ENCODE results near the gene CARS2. TPM values are rescaled to one million over a fixed set of nuclear protein-coding genes. Genes with fewer than 3 reads are reported as not detected.
"Not testable (repeated sequence)": the region's sequence is repeated elsewhere in the genome, so short reads cannot be mapped to it uniquely, and the experiment has no call there.

Gene CARS2, protein sequence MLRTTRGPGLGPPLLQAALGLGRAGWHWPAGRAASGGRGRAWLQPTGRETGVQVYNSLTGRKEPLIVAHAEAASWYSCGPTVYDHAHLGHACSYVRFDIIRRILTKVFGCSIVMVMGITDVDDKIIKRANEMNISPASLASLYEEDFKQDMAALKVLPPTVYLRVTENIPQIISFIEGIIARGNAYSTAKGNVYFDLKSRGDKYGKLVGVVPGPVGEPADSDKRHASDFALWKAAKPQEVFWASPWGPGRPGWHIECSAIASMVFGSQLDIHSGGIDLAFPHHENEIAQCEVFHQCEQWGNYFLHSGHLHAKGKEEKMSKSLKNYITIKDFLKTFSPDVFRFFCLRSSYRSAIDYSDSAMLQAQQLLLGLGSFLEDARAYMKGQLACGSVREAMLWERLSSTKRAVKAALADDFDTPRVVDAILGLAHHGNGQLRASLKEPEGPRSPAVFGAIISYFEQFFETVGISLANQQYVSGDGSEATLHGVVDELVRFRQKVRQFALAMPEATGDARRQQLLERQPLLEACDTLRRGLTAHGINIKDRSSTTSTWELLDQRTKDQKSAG
- 91.1 and 97.3 TPM in 2 replicates for total RNA-seq (2014; rRNA removed; shearing (Covaris generic))

DNA sequence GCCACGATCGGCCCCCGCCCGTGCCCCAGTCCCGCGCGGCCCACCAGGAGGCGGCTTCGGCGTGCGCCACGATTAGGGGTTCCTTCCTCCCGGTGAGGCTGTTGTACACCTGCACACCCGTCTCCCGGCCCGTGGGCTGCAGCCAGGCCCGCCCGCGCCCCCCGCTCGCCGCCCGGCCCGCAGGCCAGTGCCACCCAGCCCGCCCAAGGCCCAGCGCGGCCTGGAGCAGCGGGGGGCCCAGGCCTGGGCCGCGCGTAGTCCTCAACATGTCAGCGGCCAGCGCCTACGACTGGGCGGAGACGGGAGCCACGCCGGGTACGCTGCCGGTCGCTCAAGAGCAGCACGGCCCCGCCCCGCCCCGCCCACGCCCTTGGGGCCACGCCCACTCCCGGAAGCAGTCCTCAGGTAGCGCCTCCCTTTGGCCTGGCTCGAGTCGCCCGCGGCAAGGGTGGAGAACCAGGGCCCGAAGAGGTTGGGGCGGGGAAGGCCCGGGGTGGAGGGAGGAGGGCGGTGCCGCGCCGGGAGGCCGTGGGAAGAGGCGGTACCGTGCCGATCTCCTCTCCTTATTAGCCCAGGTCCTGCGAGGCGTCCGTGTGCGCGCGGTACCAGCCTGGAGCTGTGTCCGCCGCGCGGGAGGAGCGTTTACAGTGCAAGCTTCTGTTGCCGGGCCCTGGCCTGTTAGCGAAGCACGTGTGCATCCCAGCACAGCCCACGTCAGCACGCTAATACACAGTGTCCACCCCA, at the start of gene CARS2:
TSS of gene CARS2 (minus strand) at position 291 of the 744 bp plus-strand sequence. CDS start at position 268, 23 bp downstream.
- DNase-seq (ENCODE audit: low spot score), result peak; percentile 98
- in situ Hi-C loops (cut with HindIII; ENCODE audit: low sequenced_read_pairs), result no loop called here

DNA sequence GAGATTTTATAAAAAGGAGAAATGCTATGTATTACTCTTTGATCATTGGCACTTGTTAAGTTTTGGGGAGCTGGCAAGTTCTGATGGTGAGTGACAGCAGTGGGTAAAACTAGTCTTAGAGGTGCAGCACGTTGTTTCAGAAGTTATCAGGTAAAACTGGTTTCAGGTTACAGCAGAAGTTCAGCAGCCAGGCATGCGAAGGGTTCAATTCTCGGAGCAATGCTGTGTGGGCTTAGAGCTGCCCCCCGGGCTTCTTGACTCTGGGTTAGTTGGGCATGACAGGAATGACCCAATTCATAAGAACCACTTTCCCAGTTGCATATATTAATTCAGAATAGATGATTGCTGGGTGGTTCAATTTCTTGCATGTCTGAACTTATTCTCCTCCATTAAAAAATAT, 42.4 kb upstream of the CARS2 start:
- in situ Hi-C loops (cut with HindIII; ENCODE audit: low sequenced_read_pairs), result no loop called here
- DNase-seq (ENCODE audit: low spot score), result no peak

DNA sequence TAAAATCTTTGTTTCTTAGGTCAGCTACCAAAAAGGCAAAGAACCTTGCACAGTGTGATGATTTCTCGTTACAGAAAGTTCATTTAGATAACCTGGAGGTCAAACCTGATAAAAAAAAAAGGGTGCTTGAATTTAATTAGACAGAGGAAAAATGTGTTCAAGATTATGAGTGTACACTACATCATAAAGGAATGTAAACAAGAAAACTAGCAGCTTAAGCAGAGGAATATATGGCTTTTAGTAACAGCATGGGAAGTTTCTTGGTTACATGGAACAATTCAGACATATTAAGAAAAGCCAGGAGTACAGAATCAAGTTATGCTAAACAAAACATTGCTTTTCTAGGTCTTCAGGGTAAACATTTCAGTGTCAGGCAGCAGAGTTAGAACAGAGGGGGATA, 40.5 kb upstream of the CARS2 start:
- DNase-seq (ENCODE audit: low spot score), result no peak
- in situ Hi-C loops (cut with HindIII; ENCODE audit: low sequenced_read_pairs), result no loop called here

DNA sequence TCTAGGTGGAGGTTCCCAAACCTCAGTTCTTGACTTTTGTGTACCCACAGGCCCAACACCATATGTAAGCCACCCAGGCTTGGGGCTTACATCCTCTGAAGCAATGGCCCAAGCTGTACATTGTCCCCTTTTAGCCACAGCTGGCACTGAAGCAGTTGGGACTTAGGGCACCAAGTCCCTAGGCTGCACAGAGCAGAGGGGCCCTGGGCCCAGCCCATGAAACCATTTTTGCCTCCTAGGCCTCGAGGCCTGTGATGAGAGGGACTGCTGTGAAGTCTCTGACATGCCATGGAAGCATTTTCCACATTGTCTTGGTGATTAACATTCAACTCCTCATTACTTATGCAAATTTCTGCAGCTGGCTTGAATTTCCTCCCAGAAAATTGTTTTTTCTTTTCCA, 37.8 kb upstream of the CARS2 start:
- in situ Hi-C loops (cut with HindIII; ENCODE audit: low sequenced_read_pairs), result no loop called here

DNA sequence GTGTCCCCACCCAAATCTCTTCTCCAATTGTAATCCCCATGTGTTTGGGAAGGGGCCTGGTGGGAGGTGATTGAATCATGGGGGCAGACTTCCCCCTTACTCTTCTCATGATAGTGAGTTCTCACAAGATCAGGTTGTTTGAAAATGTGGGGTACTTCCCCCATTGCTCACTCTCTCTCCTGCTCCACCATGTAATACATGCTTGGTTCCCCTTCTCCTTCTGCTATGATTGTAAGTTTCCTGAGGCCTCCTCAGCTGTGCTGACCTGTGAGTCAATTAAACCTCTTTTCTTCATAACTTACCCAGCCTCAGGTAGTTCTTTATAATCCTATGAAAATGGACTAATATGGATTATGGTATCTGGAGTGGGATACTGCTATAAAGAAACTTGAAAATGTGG, 31.6 kb upstream of the CARS2 start:
- no peak for DNase-seq (ENCODE audit: low spot score)
- in situ Hi-C loops (cut with HindIII; ENCODE audit: low sequenced_read_pairs), result no loop called here

More for the DNA sequence above, 37.8 kb upstream of the CARS2 start:
- DNase-seq (ENCODE audit: low spot score), result no peak

DNA sequence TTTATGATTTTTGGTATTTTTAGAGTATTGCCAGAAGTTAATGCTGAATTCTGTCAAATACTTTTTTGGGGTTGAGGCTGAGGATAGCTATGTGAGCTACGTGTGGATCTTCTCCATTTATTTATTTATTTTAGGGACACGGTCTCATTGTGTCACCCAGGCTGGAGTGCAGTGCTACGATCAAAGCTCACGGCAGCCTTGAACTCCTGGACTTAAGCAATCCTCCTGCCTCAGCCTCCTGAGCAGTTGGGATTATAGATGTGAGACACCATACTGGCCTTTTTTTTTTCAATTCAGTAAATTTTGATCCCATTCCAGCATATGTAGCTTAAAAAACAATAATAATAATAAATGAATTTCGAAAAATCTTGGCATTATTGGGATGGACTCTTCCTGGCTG, 28.6 kb upstream of the CARS2 start:
- DNase-seq (ENCODE audit: low spot score), result no peak
- in situ Hi-C loops (cut with HindIII; ENCODE audit: low sequenced_read_pairs), result no loop called here

DNA sequence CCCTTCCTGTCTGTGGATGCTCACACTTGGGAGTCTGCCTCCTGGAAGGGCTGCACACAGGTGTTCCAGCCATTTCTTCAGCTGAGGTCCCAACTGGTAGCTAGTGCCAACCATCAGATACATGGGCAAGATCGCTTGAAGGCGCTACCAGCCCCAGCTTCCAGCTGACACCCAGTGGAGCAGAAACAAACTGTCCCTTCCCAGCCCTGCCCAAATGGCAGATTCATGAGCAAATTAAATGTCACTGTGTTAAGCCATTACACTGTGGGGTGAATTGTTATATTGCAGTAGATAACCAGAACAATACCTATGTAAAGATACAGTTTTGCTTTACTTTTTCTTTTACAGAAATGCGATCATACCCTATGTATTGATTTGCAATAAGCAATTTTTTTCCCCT, 25.2 kb upstream of the CARS2 start:
- in situ Hi-C loops (cut with HindIII; ENCODE audit: low sequenced_read_pairs), result no loop called here
- no peak for DNase-seq (ENCODE audit: low spot score)

DNA sequence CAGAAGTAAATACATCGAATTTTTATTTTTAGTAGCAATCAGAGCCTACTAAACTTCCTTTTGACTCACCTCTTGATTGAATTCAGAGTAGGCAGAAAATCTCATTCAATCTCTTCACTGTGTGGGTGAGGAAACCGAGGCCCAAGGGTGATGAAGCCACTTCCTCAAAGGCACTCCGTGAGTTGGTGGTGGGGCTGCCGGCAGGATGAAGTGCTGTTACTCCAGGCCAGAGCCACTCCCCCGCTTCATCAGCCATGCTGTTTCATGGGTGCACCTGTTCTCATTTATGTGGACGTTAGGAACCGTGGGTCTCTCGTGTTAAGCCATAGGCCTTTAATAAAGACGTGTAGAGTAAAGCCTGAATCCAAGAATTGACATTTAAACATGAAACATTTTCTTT, 20.8 kb upstream of the CARS2 start:
- in situ Hi-C loops (cut with HindIII; ENCODE audit: low sequenced_read_pairs), result no loop called here
- no peak for DNase-seq (ENCODE audit: low spot score)

DNA sequence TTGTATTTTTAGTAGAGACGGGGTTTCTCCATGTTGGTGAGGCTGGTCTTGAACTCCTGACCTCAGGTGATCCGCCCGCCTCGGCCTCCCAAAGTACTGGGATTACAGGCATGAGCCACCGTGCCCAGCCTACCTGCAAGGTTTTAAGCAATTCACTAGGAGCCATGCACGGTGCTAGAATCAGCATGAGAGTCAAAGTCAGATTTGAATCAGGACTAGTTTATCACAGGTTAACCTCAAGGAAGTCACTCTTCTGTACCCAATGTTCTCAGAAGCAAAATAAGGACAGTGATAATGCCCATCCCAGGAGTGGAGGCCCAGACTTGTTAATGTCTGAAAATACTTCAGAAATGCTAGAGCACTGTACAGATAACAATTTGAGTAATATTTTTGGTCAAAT, 20.2 kb upstream of the CARS2 start:
- in situ Hi-C loops (cut with HindIII; ENCODE audit: low sequenced_read_pairs); DNase-seq (ENCODE audit: low spot score): not testable (repeated sequence)

DNA sequence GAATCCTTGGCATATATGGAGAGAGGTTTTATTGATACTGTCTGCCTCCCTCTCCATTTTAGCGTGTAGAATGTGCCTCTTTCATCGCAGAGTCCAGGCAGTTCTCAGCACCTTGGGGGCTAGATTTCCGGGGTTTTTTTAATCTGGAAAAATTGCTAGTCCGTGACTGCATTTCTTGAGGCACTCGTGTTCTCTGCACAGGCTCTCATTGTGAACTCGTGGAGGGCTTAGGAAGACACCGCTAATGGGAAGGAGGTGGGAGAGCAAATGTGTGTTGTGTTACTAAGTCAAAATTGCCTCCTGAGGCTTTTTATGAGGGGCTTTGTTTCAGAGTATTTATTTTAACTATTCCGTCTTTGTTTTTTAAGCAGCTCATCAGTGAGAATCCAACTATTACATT, 17.7 kb upstream of the CARS2 start:
- in situ Hi-C loops (cut with HindIII; ENCODE audit: low sequenced_read_pairs), result no loop called here
- no peak for DNase-seq (ENCODE audit: low spot score)

DNA sequence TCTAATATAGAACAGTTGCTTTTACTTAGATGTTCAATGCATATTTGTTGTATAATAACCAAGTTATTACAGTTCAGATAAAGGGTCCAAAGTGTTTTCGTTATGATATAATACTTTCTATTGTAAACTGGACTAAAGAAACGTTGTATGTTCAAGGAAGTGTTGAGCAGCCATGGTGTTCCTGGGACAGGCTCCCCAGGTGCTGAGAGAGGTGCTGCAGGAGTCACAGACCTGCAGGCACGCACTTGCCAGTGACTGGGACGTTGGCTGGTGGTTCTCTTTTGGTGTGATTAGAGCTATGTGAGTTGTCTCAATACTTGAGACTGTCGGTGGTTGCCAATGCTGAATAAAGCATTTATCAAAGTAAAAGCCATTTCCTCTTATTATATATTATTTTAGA, 17.1 kb upstream of the CARS2 start:
- DNase-seq (ENCODE audit: low spot score), result no peak
- in situ Hi-C loops (cut with HindIII; ENCODE audit: low sequenced_read_pairs), result no loop called here

DNA sequence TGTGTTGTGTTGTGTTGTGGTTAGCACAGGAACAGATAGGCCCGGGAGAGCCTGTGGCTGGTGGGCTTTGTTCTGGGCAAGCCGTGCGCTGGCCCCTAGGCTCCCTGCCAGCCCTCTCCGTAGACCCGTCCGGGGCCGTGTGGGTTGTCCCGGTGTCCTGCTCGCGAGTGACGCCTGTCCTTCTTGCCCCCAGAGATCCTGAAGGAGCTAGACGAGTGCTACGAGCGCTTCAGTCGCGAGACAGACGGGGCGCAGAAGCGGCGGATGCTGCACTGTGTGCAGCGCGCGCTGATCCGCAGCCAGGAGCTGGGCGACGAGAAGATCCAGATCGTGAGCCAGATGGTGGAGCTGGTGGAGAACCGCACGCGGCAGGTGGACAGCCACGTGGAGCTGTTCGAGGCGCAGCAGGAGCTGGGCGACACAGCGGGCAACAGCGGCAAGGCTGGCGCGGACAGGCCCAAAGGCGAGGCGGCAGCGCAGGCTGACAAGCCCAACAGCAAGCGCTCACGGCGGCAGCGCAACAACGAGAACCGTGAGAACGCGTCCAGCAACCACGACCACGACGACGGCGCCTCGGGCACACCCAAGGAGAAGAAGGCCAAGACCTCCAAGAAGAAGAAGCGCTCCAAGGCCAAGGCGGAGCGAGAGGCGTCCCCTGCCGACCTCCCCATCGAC, 13.3 kb upstream of the CARS2 start:
- no peak for DNase-seq (ENCODE audit: low spot score)
- in situ Hi-C loops (cut with HindIII; ENCODE audit: low sequenced_read_pairs), result no loop called here

DNA sequence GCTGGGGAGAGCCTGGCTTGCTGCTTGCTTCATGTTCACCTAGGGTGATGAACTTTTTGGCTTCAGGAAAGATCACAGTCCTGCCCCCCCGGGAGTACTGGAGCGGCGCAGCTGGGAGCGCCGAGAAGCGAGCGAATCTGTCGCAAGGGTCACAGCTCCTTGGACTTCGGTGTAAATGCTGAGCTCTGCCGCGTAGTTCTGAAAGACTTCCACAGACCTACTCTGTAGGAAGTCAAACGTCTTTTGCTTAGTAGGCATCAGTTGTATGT, 10.3 kb upstream of the CARS2 start:
- in situ Hi-C loops (cut with HindIII; ENCODE audit: low sequenced_read_pairs), result no loop called here
- peak; percentile 25 for DNase-seq (ENCODE audit: low spot score)

DNA sequence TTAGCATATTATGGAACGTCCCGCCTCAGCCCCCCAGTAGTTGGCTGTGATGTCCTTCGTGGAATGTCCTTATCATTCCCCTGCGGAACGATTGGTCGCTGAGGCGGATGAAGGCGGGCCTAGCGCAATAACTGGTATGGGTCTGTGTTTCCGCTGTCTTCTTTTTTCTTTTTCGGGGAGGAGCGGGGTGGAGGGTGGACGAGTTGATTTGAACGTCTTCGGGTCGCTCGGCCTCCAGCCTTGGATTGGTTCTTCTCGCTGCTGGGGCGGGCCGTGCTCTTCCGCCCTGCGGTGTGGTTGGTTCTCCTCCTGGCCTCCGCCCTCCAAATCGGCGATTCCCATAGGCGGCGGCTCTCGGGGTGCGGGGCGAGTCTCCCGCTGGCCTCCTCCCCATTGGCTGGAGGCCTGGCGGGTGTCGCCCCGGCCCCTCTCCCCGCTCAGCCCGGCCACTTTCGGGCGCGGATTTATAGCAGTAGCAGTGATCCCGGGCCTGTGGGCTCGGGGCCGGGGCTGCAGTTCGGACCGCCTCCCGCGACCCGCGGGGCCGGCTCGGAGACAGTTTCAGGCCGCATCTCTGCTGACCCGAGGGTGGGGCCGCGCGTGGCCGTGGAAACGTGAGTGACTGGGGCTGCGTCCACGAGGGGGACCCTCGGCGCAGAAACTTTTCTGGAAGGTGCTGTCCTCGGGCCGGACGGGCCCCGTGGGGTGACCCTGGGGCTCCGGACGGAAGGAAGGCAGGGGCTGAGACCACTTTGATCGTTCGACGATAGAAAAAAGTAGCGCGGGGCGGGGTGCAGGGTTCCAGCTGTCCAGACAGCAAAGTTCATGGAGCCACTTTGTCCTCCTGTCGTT, 9.7 kb upstream of the CARS2 start:
- peak; percentile 100 for DNase-seq (ENCODE audit: low spot score)
- in situ Hi-C loops (cut with HindIII; ENCODE audit: low sequenced_read_pairs), result no loop called here

DNA sequence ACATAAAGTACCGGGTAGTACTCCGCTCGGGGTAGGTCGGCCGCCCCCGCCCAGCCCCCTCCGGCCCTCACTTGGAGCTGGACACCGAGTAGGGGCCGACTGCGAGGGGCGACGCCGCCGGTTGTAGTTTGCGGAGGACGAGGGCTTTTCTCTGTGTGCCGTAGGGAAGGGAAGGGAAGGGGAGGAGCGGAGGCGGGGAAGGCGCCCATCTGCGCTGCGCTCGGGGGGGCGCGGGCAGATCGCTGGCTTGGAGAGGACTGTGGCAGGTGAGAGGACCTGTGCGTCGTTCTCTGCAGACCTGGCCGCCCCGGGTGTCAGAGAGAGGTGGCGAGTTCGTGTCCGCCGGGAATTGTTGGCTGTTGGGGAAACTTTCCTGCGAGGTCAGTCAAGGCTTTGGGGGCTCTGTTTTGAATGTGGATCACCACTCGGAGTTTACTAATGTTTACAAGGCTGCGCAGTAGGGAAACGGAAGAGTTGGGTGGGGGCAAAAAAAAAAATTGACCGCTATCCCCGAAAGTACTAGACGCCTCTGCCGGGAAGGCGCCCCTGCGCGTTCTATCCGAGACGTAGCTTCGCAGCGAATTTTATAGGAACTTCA, 9.0 kb upstream of the CARS2 start:
- peak; percentile 61 for DNase-seq (ENCODE audit: low spot score)
- in situ Hi-C loops (cut with HindIII; ENCODE audit: low sequenced_read_pairs), result no loop called here

DNA sequence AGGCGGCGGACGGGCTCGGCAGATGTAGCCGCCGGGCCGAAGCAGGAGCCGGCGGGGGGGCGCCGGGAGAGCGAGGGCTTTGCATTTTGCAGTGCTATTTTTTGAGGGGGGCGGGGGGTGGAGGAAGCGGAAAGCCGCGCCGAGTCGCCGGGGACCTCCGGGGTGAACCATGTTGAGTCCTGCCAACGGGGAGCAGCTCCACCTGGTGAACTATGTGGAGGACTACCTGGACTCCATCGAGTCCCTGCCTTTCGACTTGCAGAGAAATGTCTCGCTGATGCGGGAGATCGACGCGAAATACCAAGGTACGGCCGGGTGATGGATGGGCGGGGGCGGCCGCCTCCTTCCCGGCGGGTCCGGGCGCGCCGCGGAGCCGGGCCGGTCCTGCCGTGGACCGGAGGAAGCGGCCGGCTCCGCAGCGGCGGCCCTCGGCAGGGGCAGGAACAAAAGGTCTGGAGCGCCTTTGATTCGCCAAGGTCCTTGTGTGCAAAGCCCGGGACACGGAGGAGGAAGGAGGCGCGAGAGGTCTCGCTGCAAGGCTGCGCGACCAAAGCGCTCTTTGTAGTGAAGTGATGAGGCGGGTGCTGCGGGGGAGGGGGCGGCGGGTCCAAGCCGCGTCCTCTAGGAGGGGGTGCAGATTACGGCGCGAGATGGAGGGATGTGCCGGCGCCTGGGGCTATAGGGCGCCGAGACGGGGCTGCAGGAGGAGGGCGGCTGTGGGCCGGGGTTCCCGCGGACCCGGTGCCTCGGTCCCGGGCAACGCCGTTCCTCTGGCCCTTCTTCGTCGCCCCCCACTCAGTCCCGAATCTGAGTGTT, 8.3 kb upstream of the CARS2 start:
- in situ Hi-C loops (cut with HindIII; ENCODE audit: low sequenced_read_pairs), result no loop called here
- peak; percentile 53 for DNase-seq (ENCODE audit: low spot score)

DNA sequence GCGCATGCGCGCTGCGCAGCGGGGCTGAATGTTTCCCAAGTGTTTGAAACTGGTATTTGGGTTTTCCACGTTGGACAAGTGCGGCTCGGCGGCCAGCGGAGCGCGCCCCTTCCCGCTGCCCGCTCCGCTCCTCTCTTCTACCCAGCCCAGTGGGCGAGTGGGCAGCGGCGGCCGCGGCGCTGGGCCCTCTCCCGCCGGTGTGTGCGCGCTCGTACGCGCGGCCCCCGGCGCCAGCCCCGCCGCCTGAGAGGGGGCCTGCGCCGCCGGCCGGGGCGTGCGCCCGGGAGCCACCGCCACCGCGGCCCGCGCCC, 7.7 kb upstream of the CARS2 start, which contains the start of gene ING1:
TSS of gene ING1 (plus strand) at position 59 of the 311 bp plus-strand sequence. CDS start 450 bp downstream, outside the sequence.
- no peak for DNase-seq (ENCODE audit: low spot score)
- in situ Hi-C loops (cut with HindIII; ENCODE audit: low sequenced_read_pairs), result no loop called here

Measured in G401 (cell line).